Retinal pigment epithelial cell (primary cell): ENCODE measurements around the gene CNNM1.

Source experiments
- DNase-seq: peaks from one replicate; pipeline ENCODE4 v3.0.0-alpha.2; 2010; ENCODE audit warnings: low read depth
- H3K4me3 ChIP-seq: 2 replicates; pipeline ENCODE4 v1.5.1; 2011; ENCODE audit warnings: mild to moderate bottlenecking, low read length, control low read depth, moderate library complexity
- TF ChIP-seq, protein P1 (sequence below): conservative IDR thresholded peaks from 2 replicates; pipeline ENCODE4 v1.5.1; 2011; ENCODE audit warnings: low read depth, low read length, control low read depth, inconsistent platforms

Gene CNNM1

DNA sequence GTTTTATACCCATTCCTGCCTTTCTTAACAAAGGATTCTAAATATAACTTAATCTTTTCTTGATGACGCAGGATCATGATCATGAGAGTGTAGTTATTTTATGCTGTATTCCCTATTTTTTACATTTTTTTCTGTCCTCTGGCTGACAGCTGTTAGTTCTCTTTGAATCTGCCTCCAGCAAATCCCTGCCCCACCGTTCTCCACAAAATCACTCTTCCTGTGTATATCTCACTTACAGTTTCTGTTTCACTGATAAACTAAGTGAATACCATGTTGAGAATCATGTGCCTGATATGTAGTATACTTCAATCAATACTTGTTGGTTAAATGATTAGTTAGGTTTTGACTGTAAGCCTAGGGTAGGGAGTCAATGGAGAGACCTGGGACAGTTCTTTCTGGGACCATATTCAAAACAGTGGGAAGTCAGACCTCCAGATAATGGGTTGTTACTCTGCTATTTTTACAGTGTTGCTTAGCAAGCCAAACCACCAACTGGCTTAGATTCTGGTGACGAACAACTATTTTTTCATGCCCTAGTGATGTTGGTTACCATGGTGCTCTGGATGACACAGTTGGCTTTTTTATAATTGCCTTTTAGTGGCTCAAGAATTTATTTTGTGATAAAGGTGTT lies 12.8 kb downstream of the CNNM1 start:
- TF ChIP-seq, protein P1, sequence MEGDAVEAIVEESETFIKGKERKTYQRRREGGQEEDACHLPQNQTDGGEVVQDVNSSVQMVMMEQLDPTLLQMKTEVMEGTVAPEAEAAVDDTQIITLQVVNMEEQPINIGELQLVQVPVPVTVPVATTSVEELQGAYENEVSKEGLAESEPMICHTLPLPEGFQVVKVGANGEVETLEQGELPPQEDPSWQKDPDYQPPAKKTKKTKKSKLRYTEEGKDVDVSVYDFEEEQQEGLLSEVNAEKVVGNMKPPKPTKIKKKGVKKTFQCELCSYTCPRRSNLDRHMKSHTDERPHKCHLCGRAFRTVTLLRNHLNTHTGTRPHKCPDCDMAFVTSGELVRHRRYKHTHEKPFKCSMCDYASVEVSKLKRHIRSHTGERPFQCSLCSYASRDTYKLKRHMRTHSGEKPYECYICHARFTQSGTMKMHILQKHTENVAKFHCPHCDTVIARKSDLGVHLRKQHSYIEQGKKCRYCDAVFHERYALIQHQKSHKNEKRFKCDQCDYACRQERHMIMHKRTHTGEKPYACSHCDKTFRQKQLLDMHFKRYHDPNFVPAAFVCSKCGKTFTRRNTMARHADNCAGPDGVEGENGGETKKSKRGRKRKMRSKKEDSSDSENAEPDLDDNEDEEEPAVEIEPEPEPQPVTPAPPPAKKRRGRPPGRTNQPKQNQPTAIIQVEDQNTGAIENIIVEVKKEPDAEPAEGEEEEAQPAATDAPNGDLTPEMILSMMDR: no peak
- no peak for DNase-seq
- no peak overlapping the region for H3K4me3 ChIP-seq

DNA sequence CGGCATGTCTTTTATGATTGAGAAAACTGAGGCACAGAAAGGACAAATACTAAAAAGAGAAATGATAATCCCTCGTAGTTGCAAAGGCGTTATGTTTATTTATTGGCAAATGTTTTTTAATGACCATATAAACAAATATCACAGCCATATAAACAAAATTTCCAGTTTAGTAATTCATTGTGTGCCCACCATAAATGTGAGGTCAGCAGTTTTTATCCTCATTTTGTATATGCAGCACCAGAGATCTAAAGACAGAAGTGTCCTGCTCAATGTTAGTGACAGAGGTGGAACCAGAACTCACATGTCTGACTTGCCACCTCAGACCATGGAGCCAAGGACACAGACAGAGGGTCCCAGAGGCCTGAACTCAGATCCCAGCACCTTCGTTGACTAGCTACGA lies 14.1 kb downstream of the CNNM1 start:
- TF ChIP-seq, protein P1: no peak
- DNase-seq: no peak
- no peak overlapping the region for H3K4me3 ChIP-seq

DNA sequence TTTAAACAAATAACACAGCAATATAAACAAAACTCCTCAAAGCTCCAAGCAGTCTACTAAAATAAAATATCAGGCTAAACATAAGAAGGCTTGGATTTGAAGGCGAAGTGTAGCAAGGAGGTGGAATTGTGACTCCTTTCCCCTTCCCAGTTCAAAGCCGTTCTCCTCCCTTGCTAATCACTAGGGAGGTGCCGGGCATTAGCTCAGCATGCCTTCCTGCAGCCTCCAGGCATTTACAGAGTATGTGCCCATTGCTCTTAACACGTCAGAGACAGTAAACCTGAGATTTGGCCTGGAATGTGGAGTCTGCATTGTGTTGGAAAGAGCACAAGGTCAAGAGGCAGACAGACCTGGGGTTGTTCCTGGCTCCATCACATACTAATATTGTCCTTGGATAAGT lies 15.6 kb downstream of the CNNM1 start:
- TF ChIP-seq, protein P1: no peak
- no peak for DNase-seq

DNA sequence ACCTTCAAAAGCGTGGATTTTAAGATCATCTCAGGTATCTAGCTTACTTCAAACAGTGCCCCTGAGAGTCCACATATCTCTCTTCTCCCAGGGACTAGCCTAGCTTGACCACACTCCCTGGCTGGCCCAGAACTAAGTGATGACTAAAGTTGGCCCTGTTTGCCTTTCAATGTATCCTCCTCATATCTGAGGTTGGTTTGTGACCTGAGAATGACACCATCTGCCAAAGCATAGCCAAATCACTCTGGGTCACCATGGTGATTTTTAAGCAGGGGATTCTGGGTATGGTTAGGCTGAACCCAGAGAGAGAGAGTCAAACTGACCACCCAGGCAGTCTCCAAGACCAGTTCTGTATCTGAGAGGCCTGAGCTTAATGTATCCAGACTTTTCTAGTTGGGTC lies 16.2 kb downstream of the CNNM1 start:
- TF ChIP-seq, protein P1: no peak
- no peak overlapping the region for H3K4me3 ChIP-seq
- no peak for DNase-seq

More for the DNA sequence above, 15.6 kb downstream of the CNNM1 start:
- H3K4me3 ChIP-seq: no peak overlapping the region

DNA sequence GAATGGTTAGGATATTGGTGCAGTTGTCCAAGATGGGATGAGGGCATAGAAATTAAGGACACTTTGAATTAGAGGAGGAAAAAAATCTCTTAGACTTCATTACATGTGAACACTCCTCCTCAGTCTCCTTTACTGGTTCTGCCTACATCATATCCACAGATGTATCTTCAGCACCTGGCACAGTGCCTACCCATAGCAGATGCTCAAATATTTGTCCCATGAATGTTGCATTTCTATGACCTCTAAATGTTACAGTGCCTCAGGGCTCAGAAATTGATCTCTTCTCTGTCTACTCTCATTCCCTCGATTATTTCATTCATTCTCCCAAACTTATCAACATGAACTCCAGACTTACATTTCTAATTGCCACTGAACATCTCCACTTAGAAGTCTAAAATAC lies 17.1 kb downstream of the CNNM1 start:
- H3K4me3 ChIP-seq: no peak overlapping the region
- TF ChIP-seq, protein P1: no peak
- no peak for DNase-seq

DNA sequence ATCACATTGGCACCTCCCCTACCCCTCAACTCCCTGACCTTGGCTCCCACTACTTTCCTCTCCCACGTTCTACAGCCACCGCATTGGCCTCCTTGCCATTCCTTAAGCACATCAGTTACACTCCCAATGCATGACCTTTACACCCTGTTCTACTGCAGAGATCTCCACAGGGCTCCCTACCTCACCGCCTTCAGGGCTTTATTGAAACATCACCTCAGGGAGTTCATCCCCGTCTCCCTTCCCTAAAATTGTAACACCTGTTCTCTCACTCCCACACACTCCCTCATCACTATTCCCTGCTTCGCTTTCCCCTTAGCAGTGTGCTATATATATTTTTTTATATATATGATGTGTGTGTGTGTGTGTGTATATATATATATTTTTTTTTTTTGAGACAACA lies 18.5 kb downstream of the CNNM1 start:
- no peak for DNase-seq
- no peak overlapping the region for H3K4me3 ChIP-seq
- TF ChIP-seq, protein P1: no peak

DNA sequence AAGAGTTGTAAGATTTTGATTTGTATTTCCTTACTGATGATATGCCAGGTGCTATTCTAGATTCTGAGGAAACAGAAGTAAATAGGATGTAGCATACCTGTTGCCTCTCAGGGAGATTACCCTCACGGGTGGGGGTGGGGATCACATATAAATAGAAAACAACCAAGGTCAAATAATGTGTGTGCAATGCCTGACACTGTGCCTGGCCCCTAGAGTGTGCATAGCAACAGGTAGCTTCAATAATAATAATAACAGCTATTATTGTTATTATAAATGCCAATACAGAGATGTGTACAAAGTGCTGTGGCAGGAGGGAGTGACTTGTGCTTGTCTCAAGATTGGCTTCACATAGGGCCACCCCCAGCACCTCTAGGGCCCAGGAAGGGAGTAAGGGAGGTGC lies 24.0 kb downstream of the CNNM1 start:
- no peak overlapping the region for H3K4me3 ChIP-seq
- no peak for DNase-seq
- TF ChIP-seq, protein P1: no peak
